Measurements from ENCODE around the gene KLHL7. TPM values are rescaled to one million over a fixed set of nuclear protein-coding genes. Genes with fewer than 3 reads are reported as not detected.

KLHL7 gene
- total RNA-seq, 2 experiments from 2014 or later = 17.1 to 18.2 TPM

- peaks cover 2% of the 10 kb centered on the region for H3K36me3 Mint-ChIP-seq (ENCODE audit: low read depth)
- H3K4me1 Mint-ChIP-seq (ENCODE audit: low read depth) = peaks cover 8% of the 10 kb centered on the region
- ChIA-PET POLR2A (no interaction called here), CTCF (no interaction called here)
- no peaks in the 10 kb centered on the region for H3K9me3 Mint-ChIP-seq
- H3K27ac Mint-ChIP-seq = no peak overlapping the region
- TF ChIP-seq CTCF (IDR thresholded peaks at IDR 0.05) = no peak
- DNase-seq (no peak), ATAC-seq (no peak)
- H3K4me3 Mint-ChIP-seq = no peak overlapping the region
- intact Hi-C loops (cut with micrococcal nuclease) = no loop called here
- H3K27me3 Mint-ChIP-seq = no peaks in the 10 kb centered on the region
These were observed 70.4 kb downstream of the KLHL7 start for GRCh38 chr7:23175938-23176337.

- ATAC-seq (peak; percentile 98), DNase-seq (peak; percentile 98)
- CTCF ChIA-PET = interaction anchor here (0.6 to 2.9 kb wide), 4 partner anchors 10 to 126 kb away, joined by 3 to 13 read pairs (median 3); partner anchors contain the start of gene KLHL7
- intact Hi-C loops (cut with micrococcal nuclease) = loop anchor here (2.0 kb wide), 1 partner anchor 77 kb away; the partner anchor contains the start of gene KLHL7
- Mint-ChIP-seq H3K27me3 (no peaks in the 10 kb centered on the region), H3K4me1 (ENCODE audit: low read depth) (peaks cover 34% of the 10 kb centered on the region), H3K27ac (peak within 1 kb of the TSS; percentile 99), H3K9me3 (no peaks in the 10 kb centered on the region), H3K36me3 (ENCODE audit: low read depth) (peaks cover 23% of the 10 kb centered on the region), H3K4me3 (peak within 1 kb of the TSS; percentile 96)
- no peak for TF ChIP-seq CTCF (IDR thresholded peaks at IDR 0.05)
- POLR2A ChIA-PET = interaction anchor here (0.6 to 2.1 kb wide), 7 partner anchors 12 to 230 kb away, joined by 3 to 7 read pairs (median 3); no protein-coding TSS in a partner anchor
These were observed 76.3 kb downstream of the KLHL7 start, which contains the start of gene NUP42 for GRCh38 chr7:23181684-23182553. Gene NUP42 (plus strand): TSS chr7:23182048. CDS start chr7:23182086, 38 bp downstream.

- Mint-ChIP-seq H3K36me3 (ENCODE audit: low read depth) (peaks cover 28% of the 10 kb centered on the region), H3K27ac (peak overlapping the region; percentile 81), H3K4me3 (peak overlapping the region; percentile 96), H3K27me3 (no peaks in the 10 kb centered on the region), H3K4me1 (ENCODE audit: low read depth) (peaks cover 34% of the 10 kb centered on the region), H3K9me3 (no peaks in the 10 kb centered on the region)
- TF ChIP-seq CTCF (IDR thresholded peaks at IDR 0.05) = no peak
- ChIA-PET CTCF (no interaction called here), POLR2A (interaction anchor here (0.8 to 1.6 kb wide), 4 partner anchors 8 to 18 kb away, joined by 3 to 4 read pairs (median 4); no protein-coding TSS in a partner anchor)
- DNase-seq (no peak), ATAC-seq (no peak)
- intact Hi-C loops (cut with micrococcal nuclease) = loop anchor here (2.0 kb wide), 1 partner anchor 79 kb away; the partner anchor contains the start of gene KLHL7
These were observed 77.9 kb downstream of the KLHL7 start for GRCh38 chr7:23183279-23184012.

- H3K9me3 Mint-ChIP-seq = no peaks in the 10 kb centered on the region
- H3K27ac Mint-ChIP-seq = no peak overlapping the region
- no peaks in the 10 kb centered on the region for H3K27me3 Mint-ChIP-seq
- peaks cover 30% of the 10 kb centered on the region for H3K36me3 Mint-ChIP-seq (ENCODE audit: low read depth)
- peaks cover 34% of the 10 kb centered on the region for H3K4me1 Mint-ChIP-seq (ENCODE audit: low read depth)
- ChIA-PET POLR2A (interaction anchor here (0.8 to 1.6 kb wide), 4 partner anchors 9 to 17 kb away, joined by 3 to 4 read pairs (median 4); no protein-coding TSS in a partner anchor), CTCF (interaction anchor here (1.0 to 1.7 kb wide), 2 partner anchors 15 to 17 kb away, joined by 3 to 4 read pairs; no protein-coding TSS in a partner anchor)
- DNase-seq = no peak
- no peak for ATAC-seq
- intact Hi-C loops (cut with micrococcal nuclease) = no loop called here
- TF ChIP-seq CTCF (IDR thresholded peaks at IDR 0.05) = no peak
- H3K4me3 Mint-ChIP-seq = peak overlapping the region; percentile 49
These were observed 78.7 kb downstream of the KLHL7 start for GRCh38 chr7:23184291-23184690.
